ENCODE results near the gene RAD51AP2. TPM values are rescaled to one million over a fixed set of nuclear protein-coding genes. Genes with fewer than 3 reads are reported as not detected.

The RAD51AP2 gene
- total and polyA plus RNA-seq, 2 of the 13 experiments (the other 11 are each of a cell fraction or from before 2014, with no cell fraction given) = 0.11 to 0.12 TPM

GRCh38 chr2:17538844-17539554 lies 20.8 kb upstream of the RAD51AP2 start (continued):
- TF ChIP-seq ZNF572 (CRISPR knock-in tag; IDR thresholded peaks at IDR 0.05) = no peak
- peak; percentile 75; the same call in 1 of the 2 replicates for TF ChIP-seq MXD4 (CRISPR knock-in tag; IDR thresholded peaks at IDR 0.05)
- TF ChIP-seq TCF12 (IDR thresholded peaks at IDR 0.05) = no peak
- peak; percentile 52; the same call in 1 of the 2 replicates for TF ChIP-seq TCF12 (CRISPR knock-in tag; IDR thresholded peaks at IDR 0.05)
- TF ChIP-seq TRAFD1 (CRISPR knock-in tag; IDR thresholded peaks at IDR 0.05; ENCODE audit: borderline replicate concordance) = no peak
- TF ChIP-seq MTF1 (CRISPR knock-in tag; IDR thresholded peaks at IDR 0.05) = peak; percentile 88
- TF ChIP-seq RBFOX2 (IDR thresholded peaks at IDR 0.05; ENCODE audit: low read depth, low read length) = peak; percentile 98
- peak; percentile 85; the same call in 1 of the 2 replicates for TF ChIP-seq HBP1 (CRISPR knock-in tag; IDR thresholded peaks at IDR 0.05; ENCODE audit: low read depth)
- peak; percentile 72 for TF ChIP-seq PHF20 (CRISPR knock-in tag; IDR thresholded peaks at IDR 0.05)
- peak; percentile 58; the same call in 1 of the 2 replicates for TF ChIP-seq ZNF333 (CRISPR knock-in tag; IDR thresholded peaks at IDR 0.05; ENCODE audit: borderline replicate concordance)
- peak; percentile 93; the same call in 1 of the 2 replicates for TF ChIP-seq ZNF639 (CRISPR knock-in tag; conservative IDR thresholded peaks at IDR 0.05)
- peak; percentile 92 for TF ChIP-seq ARID4A (CRISPR knock-in tag; IDR thresholded peaks at IDR 0.05; ENCODE audit: borderline replicate concordance)
- peak; percentile 90 for TF ChIP-seq ZNF619 (CRISPR knock-in tag; IDR thresholded peaks at IDR 0.05)
- peak; percentile 97 for TF ChIP-seq E2F1 (CRISPR knock-in tag; IDR thresholded peaks at IDR 0.05)
- TF ChIP-seq ZNF598 (CRISPR knock-in tag; IDR thresholded peaks at IDR 0.05; ENCODE audit: borderline replicate concordance) = peak; percentile 88; the same call in 1 of the 2 replicates
- TF ChIP-seq ZKSCAN5 (CRISPR knock-in tag; IDR thresholded peaks at IDR 0.05) = no peak
- no peak for TF ChIP-seq ZMAT5 (CRISPR knock-in tag; IDR thresholded peaks at IDR 0.05; ENCODE audit: borderline replicate concordance, low read depth)
- TF ChIP-seq KLF15 (CRISPR knock-in tag; IDR thresholded peaks at IDR 0.05; ENCODE audit: borderline replicate concordance) = no peak; the same call in 1 of the 2 replicates

Data from HepG2 (cell line).